Stimulated activated naive CD8-positive, alpha-beta T cell treated with anti-CD3 and anti-CD28 coated beads, Interleukin-15, Interleukin-2, amounts not matched to agents 100 ng/mL and 50 ng/mL, for 24 hours (primary cell): ENCODE results near the gene UNC45B.
"Not testable (repeated sequence)": the region's sequence is repeated elsewhere in the genome, so short reads cannot be mapped to it uniquely, and the experiment has no call there.

Experiments used
- H3K27ac Mint-ChIP-seq: one replicate; pipeline ENCODE4 v1.8.0; 2021; ENCODE audit warnings: mild to moderate bottlenecking, mixed read lengths
- H3K27me3 Mint-ChIP-seq: one replicate; pipeline ENCODE4 v1.8.0; 2021; ENCODE audit warnings: mixed read lengths
- H3K36me3 Mint-ChIP-seq: one replicate; pipeline ENCODE4 v1.8.0; 2021; ENCODE audit warnings: low read depth, mixed read lengths
- H3K4me1 Mint-ChIP-seq: one replicate; pipeline ENCODE4 v1.8.0; 2021; ENCODE audit warnings: low read depth, mixed read lengths
- H3K4me3 Mint-ChIP-seq: one replicate; pipeline ENCODE4 v1.8.0; 2021; ENCODE audit warnings: mild to moderate bottlenecking, mixed read lengths
- H3K9me3 Mint-ChIP-seq: one replicate; pipeline ENCODE4 v1.8.0; 2021; ENCODE audit warnings: mixed read lengths

Gene UNC45B, protein sequence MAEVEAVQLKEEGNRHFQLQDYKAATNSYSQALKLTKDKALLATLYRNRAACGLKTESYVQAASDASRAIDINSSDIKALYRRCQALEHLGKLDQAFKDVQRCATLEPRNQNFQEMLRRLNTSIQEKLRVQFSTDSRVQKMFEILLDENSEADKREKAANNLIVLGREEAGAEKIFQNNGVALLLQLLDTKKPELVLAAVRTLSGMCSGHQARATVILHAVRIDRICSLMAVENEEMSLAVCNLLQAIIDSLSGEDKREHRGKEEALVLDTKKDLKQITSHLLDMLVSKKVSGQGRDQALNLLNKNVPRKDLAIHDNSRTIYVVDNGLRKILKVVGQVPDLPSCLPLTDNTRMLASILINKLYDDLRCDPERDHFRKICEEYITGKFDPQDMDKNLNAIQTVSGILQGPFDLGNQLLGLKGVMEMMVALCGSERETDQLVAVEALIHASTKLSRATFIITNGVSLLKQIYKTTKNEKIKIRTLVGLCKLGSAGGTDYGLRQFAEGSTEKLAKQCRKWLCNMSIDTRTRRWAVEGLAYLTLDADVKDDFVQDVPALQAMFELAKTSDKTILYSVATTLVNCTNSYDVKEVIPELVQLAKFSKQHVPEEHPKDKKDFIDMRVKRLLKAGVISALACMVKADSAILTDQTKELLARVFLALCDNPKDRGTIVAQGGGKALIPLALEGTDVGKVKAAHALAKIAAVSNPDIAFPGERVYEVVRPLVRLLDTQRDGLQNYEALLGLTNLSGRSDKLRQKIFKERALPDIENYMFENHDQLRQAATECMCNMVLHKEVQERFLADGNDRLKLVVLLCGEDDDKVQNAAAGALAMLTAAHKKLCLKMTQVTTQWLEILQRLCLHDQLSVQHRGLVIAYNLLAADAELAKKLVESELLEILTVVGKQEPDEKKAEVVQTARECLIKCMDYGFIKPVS

DNA sequence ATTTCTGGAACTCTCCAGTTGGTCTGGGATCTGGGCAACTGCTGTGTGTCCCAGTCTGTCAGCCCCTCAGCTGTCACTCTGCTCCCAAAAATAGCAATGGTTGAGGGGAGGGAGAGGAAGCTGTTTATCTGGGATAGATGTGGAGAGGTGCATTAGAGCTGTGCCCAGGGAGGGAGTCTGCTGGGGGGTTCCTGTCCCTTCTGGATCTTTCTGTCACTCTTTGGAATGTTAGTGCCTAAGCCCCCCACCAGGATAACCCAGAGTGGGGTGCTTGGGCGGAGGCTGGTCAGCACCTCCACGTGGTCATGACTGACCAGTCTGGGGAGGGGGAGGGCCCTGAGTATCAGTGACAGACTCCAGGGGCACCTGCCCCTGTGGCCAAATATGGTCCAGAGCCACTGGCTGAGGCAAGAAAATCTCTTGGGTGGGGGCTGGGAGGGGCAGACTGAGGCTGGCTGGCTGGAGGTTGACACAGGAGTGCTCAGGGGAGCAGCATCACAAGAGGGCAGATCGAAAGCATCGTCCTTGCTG lies at the start of gene UNC45B:
UNC45B (plus strand) TSS at position 443 of the 531 bp plus-strand sequence. CDS start 447 bp downstream, outside the sequence.
- Mint-ChIP-seq H3K27me3 (no peaks in the 10 kb centered on the region), H3K27ac (no peak within 1 kb of the TSS), H3K9me3 (no peaks in the 10 kb centered on the region), H3K4me3 (no peak within 1 kb of the TSS), H3K36me3 (no peaks in the 10 kb centered on the region), H3K4me1 (peaks cover 1% of the 10 kb centered on the region)

DNA sequence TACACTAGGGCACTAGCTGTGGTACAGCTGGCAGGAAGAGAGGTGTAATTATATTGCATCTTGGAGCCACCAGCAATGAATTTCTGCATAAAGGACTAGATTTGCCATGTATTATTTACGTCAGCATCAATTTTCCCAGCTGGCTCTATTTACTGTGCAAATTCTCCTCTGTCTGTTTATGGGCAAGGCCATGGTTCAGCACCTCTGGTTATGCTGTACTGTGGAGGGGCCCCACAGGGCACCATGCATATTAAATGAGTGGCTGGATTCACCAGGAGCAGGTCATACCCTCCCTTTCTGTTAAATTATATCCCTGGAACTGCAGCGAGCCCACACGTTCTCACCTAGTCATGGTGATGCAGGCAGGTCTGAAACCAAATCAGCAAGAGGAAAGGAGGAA lies 47.7 kb upstream of the UNC45B start:
- Mint-ChIP-seq H3K9me3 (no peaks in the 10 kb centered on the region), H3K27ac (no peak overlapping the region), H3K4me1 (peaks cover 8% of the 10 kb centered on the region), H3K27me3 (no peaks in the 10 kb centered on the region), H3K4me3 (no peak overlapping the region), H3K36me3 (peaks cover 47% of the 10 kb centered on the region)

DNA sequence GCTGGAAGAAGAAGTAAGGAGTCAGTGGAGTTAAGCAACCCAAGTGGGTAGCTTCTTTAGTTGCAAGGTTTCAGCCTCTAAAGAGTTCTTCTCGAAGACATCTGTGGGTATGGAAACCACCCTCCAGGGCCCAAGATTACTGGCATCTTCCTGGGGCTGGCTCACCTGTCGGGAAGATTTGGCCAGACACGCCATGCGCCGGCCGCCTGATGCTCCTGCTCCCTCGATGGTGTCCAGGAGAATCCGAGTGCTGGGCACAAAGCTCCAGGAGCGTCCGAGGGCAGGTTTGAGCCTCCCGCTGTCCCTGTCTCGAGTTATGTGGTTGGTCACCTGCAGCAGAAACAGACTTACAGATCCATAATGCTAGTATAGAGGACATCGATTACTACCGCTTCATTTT lies 46.6 kb upstream of the UNC45B start:
- Mint-ChIP-seq H3K36me3 (peaks cover 58% of the 10 kb centered on the region), H3K4me1 (peaks cover 8% of the 10 kb centered on the region), H3K27me3 (no peaks in the 10 kb centered on the region), H3K27ac (no peak overlapping the region), H3K9me3 (no peaks in the 10 kb centered on the region), H3K4me3 (no peak overlapping the region)

DNA sequence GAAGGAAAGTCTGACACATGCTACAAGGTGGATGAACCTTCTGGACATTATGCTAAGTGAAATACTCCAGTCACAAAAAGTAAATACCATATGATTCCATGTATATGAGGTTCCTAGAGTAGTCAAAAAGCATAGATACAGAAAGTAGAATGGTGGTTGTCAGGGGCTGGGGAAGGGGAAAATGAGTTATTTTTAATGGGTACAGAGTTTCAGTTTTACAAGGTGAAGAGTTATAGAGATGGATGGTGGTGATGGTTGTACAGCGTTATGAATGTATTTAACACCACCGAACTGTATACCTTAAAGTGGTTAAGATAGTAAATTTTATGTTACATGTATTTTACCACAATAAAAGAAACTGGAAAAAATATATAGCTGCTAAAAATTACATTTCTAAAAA lies 45.9 kb upstream of the UNC45B start:
- H3K4me3 Mint-ChIP-seq, result no peak overlapping the region
- peaks cover 65% of the 10 kb centered on the region for H3K36me3 Mint-ChIP-seq
- H3K4me1 Mint-ChIP-seq, result peaks cover 8% of the 10 kb centered on the region
- no peaks in the 10 kb centered on the region for H3K9me3 Mint-ChIP-seq
- H3K27me3 Mint-ChIP-seq, result no peaks in the 10 kb centered on the region
- no peak overlapping the region for H3K27ac Mint-ChIP-seq

DNA sequence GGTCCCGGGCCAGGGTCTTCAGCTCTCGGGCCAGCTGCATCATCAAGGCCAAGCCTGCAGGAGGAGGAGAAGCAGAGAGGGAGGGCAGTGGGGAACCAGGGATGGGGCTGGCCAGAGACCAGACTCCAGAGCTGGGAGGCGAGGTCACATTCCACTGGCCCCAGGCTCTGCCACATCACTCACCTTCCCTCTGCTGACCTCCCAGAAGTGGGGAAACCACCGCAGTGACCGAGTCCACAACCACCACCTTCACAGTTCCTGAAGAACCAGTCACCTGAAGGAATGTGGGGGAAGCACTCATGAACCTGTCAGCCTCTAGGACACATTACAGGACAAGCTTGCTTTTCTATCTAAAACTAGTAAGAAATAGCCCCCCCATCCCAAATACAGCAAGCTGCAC lies 44.3 kb upstream of the UNC45B start:
- no peaks in the 10 kb centered on the region for H3K9me3 Mint-ChIP-seq
- peaks cover 65% of the 10 kb centered on the region for H3K36me3 Mint-ChIP-seq
- H3K4me3 Mint-ChIP-seq, result no peak overlapping the region
- peaks cover 3% of the 10 kb centered on the region for H3K4me1 Mint-ChIP-seq
- H3K27me3 Mint-ChIP-seq, result no peaks in the 10 kb centered on the region
- no peak overlapping the region for H3K27ac Mint-ChIP-seq

DNA sequence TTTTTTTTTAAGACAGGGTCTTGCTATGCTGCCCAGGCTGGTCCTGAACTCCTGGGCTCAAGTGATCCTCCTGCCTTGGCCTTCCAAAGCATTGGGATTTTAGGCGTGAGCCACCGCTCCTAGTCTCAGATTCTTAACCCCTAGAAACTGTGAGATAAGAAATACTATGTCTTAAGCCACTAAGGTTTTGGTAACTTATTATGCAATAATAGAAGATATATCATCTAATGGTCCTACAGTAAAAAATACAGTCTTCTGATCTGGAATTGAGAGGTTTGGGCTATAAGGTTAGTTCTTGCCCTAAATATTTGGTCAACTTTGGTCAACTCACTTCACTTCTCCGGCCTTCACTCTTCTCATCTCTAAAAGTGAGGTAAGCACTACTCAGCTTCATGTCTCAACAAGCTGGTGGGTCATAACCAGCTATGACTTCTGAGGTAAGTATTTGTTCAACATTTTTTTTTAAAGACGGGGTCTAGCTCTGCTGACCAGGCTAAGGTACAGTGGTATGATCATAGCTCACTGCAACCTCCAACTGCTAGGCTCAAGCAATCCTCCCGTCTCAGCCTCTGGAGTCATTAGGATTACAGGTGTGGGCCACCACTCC lies 42.7 kb upstream of the UNC45B start:
- Mint-ChIP-seq H3K27ac (no peak overlapping the region), H3K4me3 (no peak overlapping the region), H3K27me3 (no peaks in the 10 kb centered on the region), H3K36me3 (peaks cover 58% of the 10 kb centered on the region), H3K4me1 (peaks cover 3% of the 10 kb centered on the region), H3K9me3 (no peaks in the 10 kb centered on the region)

DNA sequence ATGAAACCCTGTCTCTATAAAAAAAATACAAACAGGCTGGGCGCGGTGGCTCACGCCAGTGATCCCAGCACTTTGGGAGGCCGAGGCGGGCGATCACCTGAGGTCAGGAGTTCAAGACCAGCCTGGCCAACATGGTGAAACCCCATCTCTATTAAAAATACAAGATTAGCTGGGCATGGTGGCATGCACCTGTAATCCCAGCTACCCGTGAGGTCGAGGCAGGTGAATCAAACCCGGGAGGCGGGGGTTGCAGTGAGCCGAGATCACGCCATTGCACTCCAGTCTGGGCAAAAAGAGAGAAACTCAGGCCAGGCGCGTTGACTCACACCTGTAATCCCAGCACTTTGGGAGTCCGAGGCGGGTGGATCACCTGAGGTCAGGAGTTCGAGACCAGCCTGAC lies 36.8 kb upstream of the UNC45B start:
- H3K27me3 Mint-ChIP-seq, H3K4me3 Mint-ChIP-seq, H3K4me1 Mint-ChIP-seq, H3K9me3 Mint-ChIP-seq, H3K27ac Mint-ChIP-seq: not testable (repeated sequence)
- peaks cover 30% of the 10 kb centered on the region for H3K36me3 Mint-ChIP-seq

DNA sequence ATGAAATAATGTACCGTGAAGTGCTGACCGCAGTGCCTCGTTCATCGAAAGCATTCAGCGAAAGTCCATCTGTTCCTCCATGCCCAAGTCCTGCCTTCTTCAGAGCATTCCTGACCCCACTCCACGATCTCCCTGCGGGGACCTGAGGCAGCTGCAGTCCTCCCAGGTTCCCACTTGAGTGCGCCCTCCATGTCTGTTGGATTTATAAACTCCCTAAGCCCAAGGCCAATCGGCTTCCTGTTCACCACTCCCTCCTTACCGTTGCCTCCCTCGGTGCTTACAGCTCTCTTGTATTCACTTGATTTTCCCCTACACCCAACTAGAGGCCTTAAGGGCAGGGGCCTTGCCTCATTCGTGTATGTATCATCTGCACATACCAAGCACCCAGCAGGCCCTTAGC lies 30.8 kb upstream of the UNC45B start:
- Mint-ChIP-seq H3K27ac (no peak overlapping the region), H3K4me1 (peaks cover 39% of the 10 kb centered on the region), H3K27me3 (no peaks in the 10 kb centered on the region), H3K9me3 (no peaks in the 10 kb centered on the region), H3K4me3 (no peak overlapping the region), H3K36me3 (peaks cover 23% of the 10 kb centered on the region)

DNA sequence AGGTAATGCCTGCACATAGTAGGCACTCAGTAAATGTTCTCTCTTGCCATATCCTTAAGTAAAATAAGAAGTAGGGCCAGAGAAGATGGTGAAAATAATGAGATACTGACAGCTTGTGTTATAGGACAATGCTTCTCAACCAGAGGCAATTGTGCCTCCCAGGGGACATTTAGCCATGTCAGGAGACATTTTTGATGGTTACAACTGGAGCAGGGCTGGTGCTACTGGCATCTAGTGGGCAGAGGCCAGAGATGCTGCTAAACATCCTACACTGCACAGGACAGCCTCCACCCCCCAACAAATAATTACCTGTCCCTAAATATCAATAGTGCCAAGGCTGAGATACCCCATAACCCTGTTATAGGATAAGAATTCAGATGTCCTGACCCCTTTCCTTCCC lies 29.6 kb upstream of the UNC45B start:
- Mint-ChIP-seq H3K9me3 (no peaks in the 10 kb centered on the region), H3K4me1 (peaks cover 39% of the 10 kb centered on the region), H3K4me3 (peak overlapping the region; percentile 89), H3K27me3 (no peaks in the 10 kb centered on the region), H3K27ac (peak overlapping the region; percentile 86), H3K36me3 (peaks cover 23% of the 10 kb centered on the region)

DNA sequence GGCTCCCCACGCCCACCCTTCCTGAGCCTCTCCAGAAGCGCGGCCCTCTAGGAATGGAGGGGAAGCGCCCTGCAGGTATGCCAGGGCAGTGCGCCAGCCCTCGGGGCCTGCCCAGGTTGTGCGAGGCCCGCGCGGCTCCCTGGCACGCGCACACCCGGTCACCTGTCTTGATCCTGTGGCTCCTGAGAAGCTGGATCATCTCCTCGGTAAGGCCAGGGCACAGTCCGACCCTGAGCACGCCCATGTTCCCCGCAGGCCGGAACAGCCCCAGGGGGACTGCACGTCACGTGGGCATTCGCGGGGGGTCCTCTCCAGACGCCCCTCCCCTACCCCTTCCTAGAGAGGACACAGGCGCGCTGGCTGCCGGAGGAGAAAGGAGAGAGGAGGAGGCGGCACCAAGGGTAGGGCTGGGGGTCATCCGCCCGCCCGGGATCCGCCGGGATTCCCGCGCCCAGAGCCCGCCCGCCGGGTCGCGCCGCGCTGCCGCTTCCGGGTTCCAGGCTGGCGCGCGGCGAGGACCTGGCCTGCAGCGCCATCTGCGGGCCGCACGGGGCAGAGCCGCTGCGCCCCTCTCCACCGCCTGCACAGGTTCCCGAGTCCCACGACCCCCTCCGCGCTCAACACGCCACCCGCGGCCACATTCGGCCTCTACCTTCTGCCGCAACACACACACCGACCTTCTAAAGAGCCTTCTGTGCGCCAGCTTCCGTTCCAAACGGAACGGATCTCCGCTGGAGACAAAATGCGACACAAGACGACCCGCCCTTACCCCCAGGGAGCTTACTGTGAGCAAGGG lies 28.0 kb upstream of the UNC45B start, which contains the start of gene RAD51D:
RAD51D (minus strand) TSS at position 491 of the 796 bp plus-strand sequence; CDS start at position 244, 247 bp downstream.
- Mint-ChIP-seq H3K4me1 (peaks cover 39% of the 10 kb centered on the region), H3K9me3 (no peaks in the 10 kb centered on the region), H3K36me3 (peaks cover 23% of the 10 kb centered on the region), H3K27ac (peak within 1 kb of the TSS; percentile 86), H3K27me3 (no peaks in the 10 kb centered on the region), H3K4me3 (peak within 1 kb of the TSS; percentile 89)

DNA sequence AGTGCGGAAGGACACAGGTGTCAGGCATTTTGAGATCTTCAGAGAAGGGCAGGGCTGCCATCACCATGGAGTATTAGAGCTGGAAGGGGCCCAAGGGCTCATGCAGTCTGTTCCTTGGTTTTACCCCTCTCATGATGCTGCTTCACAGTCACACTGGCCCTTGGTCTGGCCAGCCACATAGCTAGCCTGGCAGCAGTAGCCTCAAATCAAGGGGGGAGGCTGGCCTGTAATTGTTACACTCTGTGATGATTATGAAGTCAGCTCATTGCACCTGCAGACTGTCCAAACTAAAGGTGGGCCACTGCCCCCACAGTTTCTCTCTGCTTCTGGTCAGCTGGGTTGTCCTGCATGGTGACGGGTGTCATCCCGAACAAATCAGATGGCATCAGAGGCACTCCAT lies 26.3 kb upstream of the UNC45B start, which contains the start of gene FNDC8:
FNDC8 (plus strand) TSS at position 301 of the 400 bp plus-strand sequence; CDS start at position 380, 79 bp downstream.
- Mint-ChIP-seq H3K4me3 (no peak within 1 kb of the TSS), H3K27ac (no peak within 1 kb of the TSS), H3K9me3 (no peaks in the 10 kb centered on the region), H3K27me3 (no peaks in the 10 kb centered on the region), H3K36me3 (peaks cover 7% of the 10 kb centered on the region), H3K4me1 (peaks cover 28% of the 10 kb centered on the region)

DNA sequence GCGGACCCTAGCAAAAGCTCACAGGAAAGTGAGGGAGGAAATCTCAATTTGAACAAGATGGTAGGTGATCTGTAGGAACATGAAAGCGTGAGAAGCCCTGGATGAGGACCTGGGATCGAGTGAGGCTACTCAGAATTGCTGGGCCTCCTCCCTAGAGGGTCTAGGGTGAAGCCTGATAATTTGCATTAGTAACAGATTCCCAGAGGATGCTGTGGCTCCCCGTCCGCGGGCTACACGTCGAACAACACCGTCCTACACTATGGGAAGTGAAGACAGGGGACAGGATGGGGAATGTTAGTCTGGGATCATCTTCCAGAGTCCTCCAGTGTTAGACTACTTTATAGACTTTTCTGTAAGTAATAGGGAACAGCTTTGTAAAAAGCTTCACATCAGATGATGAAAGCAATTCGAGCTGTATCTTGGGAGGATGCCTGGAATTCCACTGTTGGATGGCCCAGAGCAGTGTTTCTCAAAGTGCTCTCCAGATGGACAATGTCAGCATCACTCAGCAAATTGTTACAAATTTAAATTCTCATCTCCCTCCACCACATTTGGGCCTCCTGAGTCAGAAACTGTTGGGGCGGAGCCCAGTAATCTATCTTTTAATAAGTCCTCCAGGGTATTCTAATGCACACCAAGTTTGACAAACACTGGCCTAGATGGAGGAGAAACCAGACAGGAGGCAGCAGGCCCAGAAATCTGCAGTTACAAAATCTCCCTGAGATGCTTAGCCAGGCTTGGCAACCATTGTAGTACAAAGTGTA lies 19.7 kb upstream of the UNC45B start:
- H3K36me3 Mint-ChIP-seq, result peaks cover 11% of the 10 kb centered on the region
- no peaks in the 10 kb centered on the region for H3K9me3 Mint-ChIP-seq
- H3K4me3 Mint-ChIP-seq, result no peak overlapping the region
- no peaks in the 10 kb centered on the region for H3K4me1 Mint-ChIP-seq
- H3K27ac Mint-ChIP-seq, result no peak overlapping the region
- H3K27me3 Mint-ChIP-seq, result no peaks in the 10 kb centered on the region

DNA sequence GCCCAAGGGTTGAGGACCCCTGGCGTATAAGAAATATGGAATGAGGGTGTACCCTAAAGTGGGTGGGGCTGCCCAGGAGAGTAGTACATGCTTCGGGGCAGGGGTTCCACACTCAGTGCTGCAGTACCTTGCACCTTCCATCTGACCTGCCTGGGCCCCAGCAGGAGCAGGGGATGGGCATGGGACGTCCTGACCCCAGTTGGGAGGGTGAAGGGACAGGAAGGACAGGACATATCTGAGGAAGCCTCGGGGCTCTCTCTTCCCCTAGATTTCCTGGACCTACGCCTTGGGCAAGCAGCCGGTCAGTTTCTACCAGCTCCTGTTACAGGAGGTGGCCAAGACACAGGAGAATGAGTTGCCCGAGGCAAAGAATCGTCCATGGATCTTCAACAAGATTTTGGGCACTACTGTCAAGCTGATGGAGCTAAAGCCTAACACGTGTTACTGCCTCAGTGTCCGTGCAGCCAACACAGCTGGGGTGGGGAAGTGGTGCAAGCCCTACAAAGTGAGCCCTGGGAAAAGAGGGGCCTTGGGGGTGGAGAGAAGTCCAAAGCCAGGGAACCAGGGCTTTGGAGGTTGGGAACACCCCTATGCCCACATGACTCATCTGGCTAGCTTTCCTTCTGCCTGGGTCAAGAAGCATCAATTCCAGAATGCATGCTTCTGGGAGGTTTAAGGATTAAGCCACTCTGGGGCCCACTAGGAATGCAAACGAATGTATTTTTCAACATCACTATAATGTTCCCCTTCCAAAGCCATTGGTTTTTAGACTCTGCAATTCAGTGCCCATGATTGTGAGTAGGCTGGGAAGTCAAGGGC lies 18.3 kb upstream of the UNC45B start:
- Mint-ChIP-seq H3K4me3 (no peak overlapping the region), H3K36me3 (peaks cover 22% of the 10 kb centered on the region), H3K27me3 (no peaks in the 10 kb centered on the region), H3K27ac (no peak overlapping the region), H3K4me1 (no peaks in the 10 kb centered on the region), H3K9me3 (no peaks in the 10 kb centered on the region)
